Mammary epithelial cell (primary cell): ENCODE results near the gene VAMP5.
"Not testable (repeated sequence)": the region's sequence is repeated elsewhere in the genome, so short reads cannot be mapped to it uniquely, and the experiment has no call there.

Source experiments
- CTCF ChIP-seq, 2 donors: IDR thresholded peaks in 1 of 2; conservative IDR thresholded peaks in 1 of 2; 2 replicates each; pipeline ENCODE4 v1.5.1; 2011 to 2012; ENCODE audit warnings: inconsistent platforms in 2 of 2, low read length in 2 of 2, mild to moderate bottlenecking in 2 of 2, control low read depth in 1 of 2, low read depth in 1 of 2; ENCODE audit not compliant: insufficient read depth in 1 of 2; ENCODE audit errors: extremely low read depth in 1 of 2
- EZH2 ChIP-seq: IDR thresholded peaks from 2 replicates; pipeline ENCODE4 v1.6.1; 2012; ENCODE audit warnings: low read length, inconsistent platforms, borderline replicate concordance

- TF ChIP-seq CTCF (conservative IDR thresholded peaks at IDR 0.05 in 1 of 2, IDR thresholded peaks at IDR 0.05 in 1 of 2; ENCODE audit: extremely low read depth in 1 of 2, insufficient read depth in 1 of 2, low read depth in 1 of 2, low read length in 2 of 2); EZH2: not testable (repeated sequence)
Observed at GRCh38 chr2:85604133-85604444, 19.9 kb downstream of the VAMP5 start.
